Ureter (tissue), 1 donor: ENCODE results near the gene YIPF6. TPM values are rescaled to one million over a fixed set of nuclear protein-coding genes. Genes with fewer than 3 reads are reported as not detected.

Experiments
- total RNA-seq: library from RNA; stranded (reverse); gene quantifications from one replicate; pipeline ENCODE4 v1.2.4, GENCODE V29; 2023
- donor health status: DM: yes; HTN: yes; CAD: no.

YIPF6 gene
- total RNA-seq, 1 donor from 2014 or later, result 41.3 TPM

Other genes starting within 250 kb of the YIPF6 start
- 11.4 TPM for gene OPHN1, start 65.6 kb upstream of the YIPF6 start, total RNA-seq
- 10.9 TPM for gene STARD8, start 148.6 kb downstream of the YIPF6 start, total RNA-seq